IPS-15b (cell line): ENCODE data around the gene NEK3.
"Not testable (repeated sequence)": the region's sequence is repeated elsewhere in the genome, so short reads cannot be mapped to it uniquely, and the experiment has no call there.

Experiments
- H3K27me3 ChIP-seq: one replicate; pipeline ENCODE4 v1.6.1; 2013; ENCODE audit warnings: low read length; ENCODE audit not compliant: control insufficient read depth, insufficient read depth
- H3K36me3 ChIP-seq: one replicate; pipeline ENCODE4 v1.6.1; 2013; ENCODE audit warnings: low read length; ENCODE audit not compliant: control insufficient read depth, insufficient read depth
- H3K4me1 ChIP-seq: one replicate; pipeline ENCODE4 v1.6.1; 2013; ENCODE audit warnings: mild to moderate bottlenecking, low read length; ENCODE audit not compliant: control insufficient read depth, insufficient read depth
- H3K4me3 ChIP-seq: one replicate; pipeline ENCODE4 v1.5.1; 2013; ENCODE audit warnings: low read depth, low read length
- H3K9ac ChIP-seq: one replicate; pipeline ENCODE4 v1.6.1; 2013; ENCODE audit warnings: low read depth, mild to moderate bottlenecking, low read length
- H3K9me3 ChIP-seq: one replicate; pipeline ENCODE4 v1.6.1; 2013; ENCODE audit warnings: mild to moderate bottlenecking, low read length; ENCODE audit not compliant: control insufficient read depth, insufficient read depth

NEK3 gene

GRCh38 chr13:52103386-52103785 is 56.0 kb downstream of the NEK3 start:
- H3K27me3 ChIP-seq, result no peaks in the 10 kb centered on the region
- no peaks in the 10 kb centered on the region for H3K36me3 ChIP-seq
- H3K9ac ChIP-seq, result no peak overlapping the region
- no peaks in the 10 kb centered on the region for H3K9me3 ChIP-seq
- no peak overlapping the region for H3K4me3 ChIP-seq
- no peaks in the 10 kb centered on the region for H3K4me1 ChIP-seq

GRCh38 chr13:52102423-52102822 is 57.0 kb downstream of the NEK3 start:
- H3K9ac ChIP-seq, H3K27me3 ChIP-seq, H3K4me3 ChIP-seq, H3K4me1 ChIP-seq, H3K9me3 ChIP-seq, H3K36me3 ChIP-seq: not testable (repeated sequence)

GRCh38 chr13:52097197-52097596 is 62.2 kb downstream of the NEK3 start:
- no peaks in the 10 kb centered on the region for H3K27me3 ChIP-seq

GRCh38 chr13:52096748-52097147 is 62.6 kb downstream of the NEK3 start:
- Histone ChIP-seq H3K4me1 (peaks cover 2% of the 10 kb centered on the region), H3K9ac (no peak overlapping the region), H3K36me3 (no peaks in the 10 kb centered on the region), H3K4me3 (no peak overlapping the region), H3K27me3 (no peaks in the 10 kb centered on the region), H3K9me3 (no peaks in the 10 kb centered on the region)

More at GRCh38 chr13:52097197-52097596, 62.2 kb downstream of the NEK3 start:
- Histone ChIP-seq H3K4me1 (peaks cover 2% of the 10 kb centered on the region), H3K4me3 (no peak overlapping the region), H3K9ac (no peak overlapping the region), H3K36me3 (no peaks in the 10 kb centered on the region), H3K9me3 (no peaks in the 10 kb centered on the region)

GRCh38 chr13:52096062-52096461 is 63.3 kb downstream of the NEK3 start:
- no peaks in the 10 kb centered on the region for H3K36me3 ChIP-seq
- H3K9me3 ChIP-seq, result no peaks in the 10 kb centered on the region
- no peaks in the 10 kb centered on the region for H3K27me3 ChIP-seq
- H3K4me1 ChIP-seq, result peaks cover 2% of the 10 kb centered on the region
- H3K4me3 ChIP-seq, result no peak overlapping the region
- no peak overlapping the region for H3K9ac ChIP-seq

GRCh38 chr13:52092087-52092486 is 67.3 kb downstream of the NEK3 start:
- no peaks in the 10 kb centered on the region for H3K9me3 ChIP-seq
- no peak overlapping the region for H3K4me3 ChIP-seq
- no peak overlapping the region for H3K9ac ChIP-seq
- H3K36me3 ChIP-seq, result no peaks in the 10 kb centered on the region
- H3K27me3 ChIP-seq, result no peaks in the 10 kb centered on the region
- H3K4me1 ChIP-seq, result no peaks in the 10 kb centered on the region

- H3K36me3 ChIP-seq, result no peaks in the 10 kb centered on the region
- H3K4me3 ChIP-seq, result no peak overlapping the region
- H3K27me3 ChIP-seq, result no peaks in the 10 kb centered on the region
- H3K9ac ChIP-seq, result no peak overlapping the region
- H3K9me3 ChIP-seq, result no peaks in the 10 kb centered on the region
- H3K4me1 ChIP-seq, result no peaks in the 10 kb centered on the region
Observed at GRCh38 chr13:52091473-52091872, 67.9 kb downstream of the NEK3 start.

GRCh38 chr13:52085421-52085820 is 74.0 kb downstream of the NEK3 start:
- no peaks in the 10 kb centered on the region for H3K27me3 ChIP-seq
- no peak overlapping the region for H3K4me3 ChIP-seq
- H3K9ac ChIP-seq, result no peak overlapping the region
- no peaks in the 10 kb centered on the region for H3K36me3 ChIP-seq
- no peaks in the 10 kb centered on the region for H3K4me1 ChIP-seq
- H3K9me3 ChIP-seq, result no peaks in the 10 kb centered on the region

- H3K4me3 ChIP-seq, H3K36me3 ChIP-seq, H3K4me1 ChIP-seq, H3K9ac ChIP-seq, H3K27me3 ChIP-seq, H3K9me3 ChIP-seq: not testable (repeated sequence)
Observed at GRCh38 chr13:52084981-52085380, 74.4 kb downstream of the NEK3 start.
